Activated CD4-positive, alpha-beta T cell treated with anti-CD3 and anti-CD28 coated beads, Interleukin-2, amount 10 ng/mL, durations not matched to agents 24 days and 14 days (primary cell): ENCODE measurements around the gene ELAC2. TPM values are rescaled to one million over a fixed set of nuclear protein-coding genes. Genes with fewer than 3 reads are reported as not detected.
"Not testable (repeated sequence)": the region's sequence is repeated elsewhere in the genome, so short reads cannot be mapped to it uniquely, and the experiment has no call there.

Source experiments
- DNase-seq: peaks from one replicate; pipeline ENCODE4 v3.0.0; 2022
- H3K27ac Mint-ChIP-seq: one replicate; pipeline ENCODE4 v1.8.0; 2022; ENCODE audit warnings: mild to moderate bottlenecking, mixed read lengths
- H3K27me3 Mint-ChIP-seq: one replicate; pipeline ENCODE4 v1.8.0; 2022; ENCODE audit warnings: mixed read lengths
- H3K36me3 Mint-ChIP-seq: one replicate; pipeline ENCODE4 v1.8.0; 2022; ENCODE audit warnings: low read depth, mild to moderate bottlenecking, mixed read lengths
- H3K4me1 Mint-ChIP-seq: one replicate; pipeline ENCODE4 v1.8.0; 2021; ENCODE audit warnings: mixed read lengths
- H3K4me3 Mint-ChIP-seq: one replicate; pipeline ENCODE4 v1.8.0; 2022; ENCODE audit warnings: mild to moderate bottlenecking, moderate library complexity, mixed read lengths
- H3K9me3 Mint-ChIP-seq: one replicate; pipeline ENCODE4 v1.8.0; 2021; ENCODE audit warnings: mixed read lengths
- intact Hi-C: fragments of 100-400 bp; cut with micrococcal nuclease; formaldehyde crosslinking; loops from one replicate; pipeline ENCODE4 v1.15.1; 2023
- total RNA-seq: library from RNA; stranded (reverse); gene quantifications from 2 replicates; pipeline ENCODE4 v1.2.3, GENCODE V29; 2022

Gene ELAC2
- total RNA-seq, 1 donor from 2014 or later, result 102 TPM

GRCh38 chr17:12992676-12993075 lies 25.2 kb downstream of the ELAC2 start:
- Mint-ChIP-seq H3K27me3 (no peaks in the 10 kb centered on the region), H3K4me3 (no peak overlapping the region), H3K36me3 (peaks cover 59% of the 10 kb centered on the region), H3K27ac (no peak overlapping the region), H3K4me1 (no peaks in the 10 kb centered on the region), H3K9me3 (no peaks in the 10 kb centered on the region)
- intact Hi-C loops, result no loop called here
- DNase-seq, result no peak

- H3K36me3 Mint-ChIP-seq, result peaks cover 46% of the 10 kb centered on the region
- H3K9me3 Mint-ChIP-seq, result no peaks in the 10 kb centered on the region
- no peaks in the 10 kb centered on the region for H3K4me1 Mint-ChIP-seq
- no peak overlapping the region for H3K4me3 Mint-ChIP-seq
- no peaks in the 10 kb centered on the region for H3K27me3 Mint-ChIP-seq
- intact Hi-C loops, result no loop called here
- no peak overlapping the region for H3K27ac Mint-ChIP-seq
- DNase-seq, result no peak
These were observed 26.9 kb downstream of the ELAC2 start for GRCh38 chr17:12990926-12991325.

- intact Hi-C loops, result no loop called here
- H3K27ac Mint-ChIP-seq, result no peak overlapping the region
- H3K36me3 Mint-ChIP-seq, result peaks cover 41% of the 10 kb centered on the region
- no peaks in the 10 kb centered on the region for H3K27me3 Mint-ChIP-seq
- DNase-seq, result no peak
- H3K4me3 Mint-ChIP-seq, result no peak overlapping the region
- H3K9me3 Mint-ChIP-seq, result no peaks in the 10 kb centered on the region
- H3K4me1 Mint-ChIP-seq, result no peaks in the 10 kb centered on the region
These were observed 27.6 kb downstream of the ELAC2 start for GRCh38 chr17:12990041-12990808.

GRCh38 chr17:12987120-12987519 lies 30.7 kb downstream of the ELAC2 start:
- H3K9me3 Mint-ChIP-seq, result no peaks in the 10 kb centered on the region

GRCh38 chr17:12985431-12986293 lies 32.2 kb downstream of the ELAC2 start:
- intact Hi-C loops, result no loop called here
- no peak for DNase-seq
- no peaks in the 10 kb centered on the region for H3K27me3 Mint-ChIP-seq
- no peaks in the 10 kb centered on the region for H3K9me3 Mint-ChIP-seq
- no peak overlapping the region for H3K4me3 Mint-ChIP-seq
- peaks cover 8% of the 10 kb centered on the region for H3K36me3 Mint-ChIP-seq
- H3K27ac Mint-ChIP-seq, result no peak overlapping the region
- peaks cover 2% of the 10 kb centered on the region for H3K4me1 Mint-ChIP-seq

More at GRCh38 chr17:12987120-12987519, 30.7 kb downstream of the ELAC2 start:
- Mint-ChIP-seq H3K27me3 (no peaks in the 10 kb centered on the region), H3K36me3 (peaks cover 20% of the 10 kb centered on the region), H3K27ac (no peak overlapping the region), H3K4me1 (peaks cover 2% of the 10 kb centered on the region), H3K4me3 (no peak overlapping the region)
- intact Hi-C loops, result no loop called here
- no peak for DNase-seq

GRCh38 chr17:12983991-12984884 lies 33.6 kb downstream of the ELAC2 start:
- Mint-ChIP-seq H3K27ac (no peak overlapping the region), H3K4me3 (no peak overlapping the region), H3K36me3 (no peaks in the 10 kb centered on the region)

GRCh38 chr17:12982224-12982623 lies 35.6 kb downstream of the ELAC2 start:
- no peak for DNase-seq
- no peaks in the 10 kb centered on the region for H3K27me3 Mint-ChIP-seq
- peaks cover 2% of the 10 kb centered on the region for H3K4me1 Mint-ChIP-seq
- H3K36me3 Mint-ChIP-seq, result no peaks in the 10 kb centered on the region
- no peaks in the 10 kb centered on the region for H3K9me3 Mint-ChIP-seq
- no peak overlapping the region for H3K27ac Mint-ChIP-seq
- no peak overlapping the region for H3K4me3 Mint-ChIP-seq
- intact Hi-C loops, result no loop called here

More at GRCh38 chr17:12983991-12984884, 33.6 kb downstream of the ELAC2 start:
- intact Hi-C loops, result no loop called here
- Mint-ChIP-seq H3K4me1 (peaks cover 2% of the 10 kb centered on the region), H3K27me3 (no peaks in the 10 kb centered on the region), H3K9me3 (no peaks in the 10 kb centered on the region)
- DNase-seq, result no peak

GRCh38 chr17:12979826-12980500 lies 37.9 kb downstream of the ELAC2 start:
- peaks cover 2% of the 10 kb centered on the region for H3K4me1 Mint-ChIP-seq
- peaks cover 3% of the 10 kb centered on the region for H3K27me3 Mint-ChIP-seq
- H3K27ac Mint-ChIP-seq, result no peak overlapping the region
- H3K9me3 Mint-ChIP-seq, result no peaks in the 10 kb centered on the region
- H3K4me3 Mint-ChIP-seq, result no peak overlapping the region
- no peak for DNase-seq
- no peaks in the 10 kb centered on the region for H3K36me3 Mint-ChIP-seq
- intact Hi-C loops, result no loop called here

- DNase-seq, result no peak
- Mint-ChIP-seq H3K27ac (no peak overlapping the region), H3K4me1 (peaks cover 3% of the 10 kb centered on the region), H3K27me3 (peaks cover 6% of the 10 kb centered on the region), H3K9me3 (no peaks in the 10 kb centered on the region), H3K36me3 (no peaks in the 10 kb centered on the region), H3K4me3 (no peak overlapping the region)
- intact Hi-C loops, result no loop called here
These were observed 38.6 kb downstream of the ELAC2 start for GRCh38 chr17:12979246-12979645.

- H3K9me3 Mint-ChIP-seq, H3K27ac Mint-ChIP-seq, H3K4me3 Mint-ChIP-seq, H3K36me3 Mint-ChIP-seq, H3K27me3 Mint-ChIP-seq, DNase-seq, H3K4me1 Mint-ChIP-seq, intact Hi-C loops: not testable (repeated sequence)
These were observed 39.0 kb downstream of the ELAC2 start for GRCh38 chr17:12978787-12979186.

- Mint-ChIP-seq H3K27me3 (peaks cover 17% of the 10 kb centered on the region), H3K4me1 (peaks cover 1% of the 10 kb centered on the region), H3K27ac (no peak overlapping the region), H3K9me3 (no peaks in the 10 kb centered on the region), H3K4me3 (no peak overlapping the region), H3K36me3 (no peaks in the 10 kb centered on the region)
- DNase-seq, result no peak
- intact Hi-C loops, result no loop called here
These were observed 40.6 kb downstream of the ELAC2 start for GRCh38 chr17:12977008-12977751.

GRCh38 chr17:12974005-12974531 lies 43.8 kb downstream of the ELAC2 start:
- no peaks in the 10 kb centered on the region for H3K36me3 Mint-ChIP-seq
- H3K27me3 Mint-ChIP-seq, result peaks cover 20% of the 10 kb centered on the region
- peaks cover 1% of the 10 kb centered on the region for H3K4me1 Mint-ChIP-seq
- intact Hi-C loops, result no loop called here
- no peaks in the 10 kb centered on the region for H3K9me3 Mint-ChIP-seq
- H3K4me3 Mint-ChIP-seq, result no peak overlapping the region
- no peak for DNase-seq
- H3K27ac Mint-ChIP-seq, result no peak overlapping the region
